GM21526 (cell line): ENCODE data around the gene PLEKHM3.
"Not testable (repeated sequence)": the region's sequence is repeated elsewhere in the genome, so short reads cannot be mapped to it uniquely, and the experiment has no call there.

ENCODE experiments used
- ATAC-seq: cut with Tn5 transposase; IDR thresholded peaks from one replicate; pipeline ENCODE4 v1.9.1; 2021; ENCODE audit warnings: moderate library complexity; ENCODE audit not compliant: unreplicated experiment, low FRiP score

Gene PLEKHM3

GRCh38 chr2:207952564-207953345 is 72.6 kb downstream of the PLEKHM3 start:
- ATAC-seq: no peak

GRCh38 chr2:207951734-207952470 is 73.4 kb downstream of the PLEKHM3 start:
- ATAC-seq: no peak

GRCh38 chr2:207950761-207951114 is 74.6 kb downstream of the PLEKHM3 start:
- no peak for ATAC-seq

GRCh38 chr2:207950063-207950760 is 75.1 kb downstream of the PLEKHM3 start:
- no peak for ATAC-seq

- not testable (repeated sequence) for ATAC-seq
These were observed 76.1 kb downstream of the PLEKHM3 start for GRCh38 chr2:207949245-207949644.

- ATAC-seq: no peak
These were observed 80.2 kb downstream of the PLEKHM3 start for GRCh38 chr2:207944979-207945600.

- no peak for ATAC-seq
These were observed 81.0 kb downstream of the PLEKHM3 start for GRCh38 chr2:207944334-207944733.

- no peak for ATAC-seq
These were observed 85.8 kb downstream of the PLEKHM3 start for GRCh38 chr2:207939342-207940108.

GRCh38 chr2:207938886-207939285 is 86.4 kb downstream of the PLEKHM3 start:
- no peak for ATAC-seq

- ATAC-seq: no peak
These were observed 86.9 kb downstream of the PLEKHM3 start for GRCh38 chr2:207938415-207938814.

GRCh38 chr2:207937823-207938222 is 87.5 kb downstream of the PLEKHM3 start:
- no peak for ATAC-seq

- no peak for ATAC-seq
These were observed 88.1 kb downstream of the PLEKHM3 start for GRCh38 chr2:207937253-207937652.

- ATAC-seq: no peak
These were observed 88.9 kb downstream of the PLEKHM3 start for GRCh38 chr2:207936380-207936779.

- no peak for ATAC-seq
These were observed 89.3 kb downstream of the PLEKHM3 start for GRCh38 chr2:207935991-207936370.

- no peak for ATAC-seq
These were observed 90.0 kb downstream of the PLEKHM3 start for GRCh38 chr2:207935121-207935990.

- no peak for ATAC-seq
These were observed 90.6 kb downstream of the PLEKHM3 start for GRCh38 chr2:207934720-207935119.

- no peak for ATAC-seq
These were observed 91.8 kb downstream of the PLEKHM3 start for GRCh38 chr2:207933396-207934065.

GRCh38 chr2:207932106-207932505 is 93.2 kb downstream of the PLEKHM3 start:
- ATAC-seq: no peak

- no peak for ATAC-seq
These were observed 94.6 kb downstream of the PLEKHM3 start for GRCh38 chr2:207930747-207931146.
